Measurements from ENCODE around the gene WDR1. TPM values are rescaled to one million over a fixed set of nuclear protein-coding genes. Genes with fewer than 3 reads are reported as not detected.

The WDR1 gene
- total RNA-seq, 5 donors from 2014 or later (not counting 1 experiment from before 2014, with no cell fraction given), result 268 to 308 (median 304) TPM

DNA sequence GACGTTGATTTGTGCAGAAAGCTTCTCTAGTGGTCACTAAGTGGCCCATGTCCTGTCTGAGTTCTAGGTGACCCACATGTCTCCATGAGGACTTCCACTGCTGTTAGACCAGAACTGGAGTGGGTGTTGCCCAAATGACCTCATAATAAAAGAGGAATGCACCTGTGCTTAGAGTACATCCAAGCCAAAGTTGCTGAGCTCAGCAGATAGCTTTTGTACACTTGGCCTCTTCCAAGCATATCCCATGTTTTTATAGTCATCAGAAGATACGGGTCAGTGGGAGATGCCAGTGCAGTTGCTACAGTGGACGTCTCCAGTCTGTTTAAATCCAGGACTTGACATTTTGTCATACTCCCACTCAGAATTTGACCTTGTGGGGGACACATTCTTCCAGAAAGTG is 37.6 kb upstream of the WDR1 start:
- Histone ChIP-seq H3K36me3 (ENCODE audit: control insufficient read depth in 2 of 2, extremely low read depth in 1 of 2, insufficient read depth in 1 of 2, low read length in 1 of 2) (no peaks in the 10 kb centered on the region), H3K27me3 (replicated peaks in 1 of 2; ENCODE audit: control insufficient read depth in 2 of 2, extremely low read depth in 1 of 2, insufficient read depth in 2 of 2, low read length in 1 of 2) (no peaks in the 10 kb centered on the region), H3K9me3 (no peaks in the 10 kb centered on the region), H3K4me3 (ENCODE audit: control insufficient read depth in 1 of 2, extremely low read depth in 1 of 2, low read length in 1 of 2) (no peak overlapping the region), H3K27ac (ENCODE audit: low read length) (no peak overlapping the region), H3K4me1 (ENCODE audit: control insufficient read depth in 1 of 2, extremely low read depth in 1 of 2, insufficient read depth in 2 of 2, low read length in 2 of 2) (peaks cover 0 to 12% of the 10 kb centered on the region in 2 experiments)
- no peak for DNase-seq
- Mint-ChIP-seq H3K4me1 (peaks cover 6 to 10% (median 7%) of the 10 kb centered on the region in 3 donors), H3K27me3 (peaks cover 0 to 3% of the 10 kb centered on the region in 2 donors), H3K27ac (no peak overlapping the region), H3K4me3 (no peak overlapping the region), H3K36me3 (no peaks in the 10 kb centered on the region), H3K9me3 (no peaks in the 10 kb centered on the region)
- ATAC-seq (replicated peaks in 1 of 4), result no peak
- CTCF ChIA-PET, result interaction anchor here (0.6 to 1.3 kb wide), 2 partner anchors 11 to 318 kb away, joined by 3 to 4 read pairs; no protein-coding TSS in a partner anchor
- WGBS (ENCODE audit: insufficient coverage), result 25% methylated on average over 1 of the region's 3 CpGs
- POLR2A ChIA-PET, result no interaction called here

GRCh38 chr4:10153161-10153560 is 36.6 kb upstream of the WDR1 start:
- H3K36me3 ChIP-seq (ENCODE audit: control insufficient read depth in 2 of 2, extremely low read depth in 1 of 2, insufficient read depth in 1 of 2, low read length in 1 of 2), result no peaks in the 10 kb centered on the region
- POLR2A ChIA-PET, result no interaction called here
- H3K27ac Mint-ChIP-seq, result no peak overlapping the region
- CTCF ChIA-PET, result no interaction called here
- H3K4me1 ChIP-seq (ENCODE audit: control insufficient read depth in 1 of 2, extremely low read depth in 1 of 2, insufficient read depth in 2 of 2, low read length in 2 of 2), result peaks cover 0 to 6% of the 10 kb centered on the region in 2 experiments
- no peak for ATAC-seq (replicated peaks in 1 of 4)
- no peak overlapping the region for H3K4me3 ChIP-seq (ENCODE audit: control insufficient read depth in 1 of 2, extremely low read depth in 1 of 2, low read length in 1 of 2)
- H3K9me3 Mint-ChIP-seq, result no peaks in the 10 kb centered on the region
- no peaks in the 10 kb centered on the region for H3K36me3 Mint-ChIP-seq
- H3K27me3 ChIP-seq (replicated peaks in 1 of 2; ENCODE audit: control insufficient read depth in 2 of 2, extremely low read depth in 1 of 2, insufficient read depth in 2 of 2, low read length in 1 of 2), result no peaks in the 10 kb centered on the region
- no peak overlapping the region for H3K4me3 Mint-ChIP-seq
- no peak overlapping the region for H3K27ac ChIP-seq (ENCODE audit: low read length)
- H3K27me3 Mint-ChIP-seq, result peaks cover 0 to 3% of the 10 kb centered on the region in 2 donors
- whole genome bisulfite sequencing (ENCODE audit: insufficient coverage), result no CpG with 5 or more reads among the region's 1 CpG
- no peak for DNase-seq
- peaks cover 5 to 7% (median 5%) of the 10 kb centered on the region in 3 donors for H3K4me1 Mint-ChIP-seq
- H3K9me3 ChIP-seq, result no peaks in the 10 kb centered on the region

GRCh38 chr4:10151182-10151581 is 34.6 kb upstream of the WDR1 start:
- Mint-ChIP-seq H3K36me3 (no peaks in the 10 kb centered on the region), H3K27me3 (no peaks in the 10 kb centered on the region), H3K4me3 (no peak overlapping the region), H3K4me1 (no peaks in the 10 kb centered on the region), H3K27ac (no peak overlapping the region), H3K9me3 (no peaks in the 10 kb centered on the region)
- no peak for ATAC-seq (replicated peaks in 1 of 4)
- Histone ChIP-seq H3K27me3 (replicated peaks in 1 of 2; ENCODE audit: control insufficient read depth in 2 of 2, extremely low read depth in 1 of 2, insufficient read depth in 2 of 2, low read length in 1 of 2) (no peaks in the 10 kb centered on the region), H3K4me1 (ENCODE audit: control insufficient read depth in 1 of 2, extremely low read depth in 1 of 2, insufficient read depth in 2 of 2, low read length in 2 of 2) (no peaks in the 10 kb centered on the region), H3K9me3 (no peaks in the 10 kb centered on the region), H3K4me3 (ENCODE audit: control insufficient read depth in 1 of 2, extremely low read depth in 1 of 2, low read length in 1 of 2) (no peak overlapping the region), H3K36me3 (ENCODE audit: control insufficient read depth in 2 of 2, extremely low read depth in 1 of 2, insufficient read depth in 1 of 2, low read length in 1 of 2) (no peaks in the 10 kb centered on the region), H3K27ac (ENCODE audit: low read length) (no peak overlapping the region)
- POLR2A ChIA-PET, result no interaction called here
- WGBS (ENCODE audit: insufficient coverage), result 92% methylated on average over 5 of the region's 5 CpGs
- DNase-seq, result no peak
- CTCF ChIA-PET, result no interaction called here

- Histone ChIP-seq H3K27ac (ENCODE audit: low read length) (no peak overlapping the region), H3K4me3 (ENCODE audit: control insufficient read depth in 1 of 2, extremely low read depth in 1 of 2, low read length in 1 of 2) (no peak overlapping the region), H3K4me1 (ENCODE audit: control insufficient read depth in 1 of 2, extremely low read depth in 1 of 2, insufficient read depth in 2 of 2, low read length in 2 of 2) (no peaks in the 10 kb centered on the region), H3K27me3 (replicated peaks in 1 of 2; ENCODE audit: control insufficient read depth in 2 of 2, extremely low read depth in 1 of 2, insufficient read depth in 2 of 2, low read length in 1 of 2) (no peaks in the 10 kb centered on the region), H3K9me3 (no peaks in the 10 kb centered on the region), H3K36me3 (ENCODE audit: control insufficient read depth in 2 of 2, extremely low read depth in 1 of 2, insufficient read depth in 1 of 2, low read length in 1 of 2) (no peaks in the 10 kb centered on the region)
- Mint-ChIP-seq H3K4me1 (no peaks in the 10 kb centered on the region), H3K9me3 (no peaks in the 10 kb centered on the region), H3K36me3 (no peaks in the 10 kb centered on the region), H3K27me3 (no peaks in the 10 kb centered on the region), H3K27ac (no peak overlapping the region), H3K4me3 (no peak overlapping the region)
- WGBS (ENCODE audit: insufficient coverage), result 35% methylated on average over 3 of the region's 4 CpGs
- ChIA-PET CTCF (no interaction called here), POLR2A (interaction anchor here in 1 of 2 donors (0.6 kb wide), 1 partner anchor 140 kb away, joined by 3 read pairs; no protein-coding TSS in a partner anchor)
- no peak for DNase-seq
- no peak for ATAC-seq (replicated peaks in 1 of 4)
Observed at GRCh38 chr4:10144966-10145365, 28.4 kb upstream of the WDR1 start.

DNA sequence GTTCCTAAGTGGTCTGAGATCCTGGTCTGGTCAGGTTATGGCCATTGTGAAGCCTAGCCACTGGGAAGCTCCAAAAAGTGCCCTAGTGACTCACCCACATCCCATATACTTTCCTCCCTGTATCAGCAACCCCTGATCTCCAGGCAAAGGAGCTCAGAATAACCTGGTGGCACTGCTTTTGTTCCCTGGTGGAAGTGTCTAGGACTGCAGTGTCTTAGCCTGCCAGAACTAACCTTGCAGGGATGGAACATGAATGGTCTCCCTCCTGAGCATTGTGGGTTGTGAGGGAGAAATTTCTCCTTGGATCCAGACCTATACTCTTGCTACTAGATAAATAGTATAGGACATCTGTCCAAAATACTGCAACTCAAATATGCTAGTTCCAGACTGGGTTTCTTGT is 27.9 kb upstream of the WDR1 start:
- ChIA-PET POLR2A (interaction anchor here in 1 of 2 donors (0.6 kb wide), 1 partner anchor 140 kb away, joined by 3 read pairs; no protein-coding TSS in a partner anchor), CTCF (interaction anchor here in 1 of 2 donors (0.6 kb wide), 2 partner anchors 337 to 655 kb away, joined by 3 to 5 read pairs; no protein-coding TSS in a partner anchor)
- ATAC-seq (replicated peaks in 1 of 4), result no peak
- Histone ChIP-seq H3K36me3 (ENCODE audit: control insufficient read depth in 2 of 2, extremely low read depth in 1 of 2, insufficient read depth in 1 of 2, low read length in 1 of 2) (no peaks in the 10 kb centered on the region), H3K27me3 (replicated peaks in 1 of 2; ENCODE audit: control insufficient read depth in 2 of 2, extremely low read depth in 1 of 2, insufficient read depth in 2 of 2, low read length in 1 of 2) (peaks cover 0 to 2% of the 10 kb centered on the region in 2 experiments), H3K4me3 (ENCODE audit: control insufficient read depth in 1 of 2, extremely low read depth in 1 of 2, low read length in 1 of 2) (no peak overlapping the region), H3K27ac (ENCODE audit: low read length) (no peak overlapping the region), H3K9me3 (no peaks in the 10 kb centered on the region), H3K4me1 (ENCODE audit: control insufficient read depth in 1 of 2, extremely low read depth in 1 of 2, insufficient read depth in 2 of 2, low read length in 2 of 2) (no peaks in the 10 kb centered on the region)
- no peak overlapping the region for H3K27ac Mint-ChIP-seq
- no peaks in the 10 kb centered on the region for H3K36me3 Mint-ChIP-seq
- no peaks in the 10 kb centered on the region for H3K27me3 Mint-ChIP-seq
- no peak overlapping the region for H3K4me3 Mint-ChIP-seq
- no peaks in the 10 kb centered on the region for H3K9me3 Mint-ChIP-seq
- no peaks in the 10 kb centered on the region for H3K4me1 Mint-ChIP-seq
- no peak for DNase-seq

DNA sequence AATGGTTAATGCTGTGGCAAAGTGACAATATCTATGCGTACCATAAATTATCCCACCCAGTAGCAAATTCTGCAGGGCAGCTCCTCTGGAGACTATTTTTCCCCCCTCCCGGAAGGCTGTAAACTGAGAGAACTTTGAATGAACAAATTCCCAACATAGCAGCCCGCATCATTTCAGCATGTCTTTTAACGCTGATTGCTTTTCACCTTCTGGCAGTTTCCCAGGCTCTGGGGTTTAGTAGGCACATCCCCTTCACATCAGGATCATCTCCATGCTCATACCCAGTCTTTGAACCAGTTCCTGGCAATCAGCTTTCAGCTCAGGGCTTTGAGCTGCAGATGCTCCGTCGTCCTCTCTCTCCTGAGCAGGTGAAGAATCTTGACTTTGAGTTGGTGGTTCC is 26.6 kb upstream of the WDR1 start:
- peaks cover 0 to 3% of the 10 kb centered on the region in 2 experiments for H3K27me3 ChIP-seq (replicated peaks in 1 of 2; ENCODE audit: control insufficient read depth in 2 of 2, extremely low read depth in 1 of 2, insufficient read depth in 2 of 2, low read length in 1 of 2)
- H3K36me3 ChIP-seq (ENCODE audit: control insufficient read depth in 2 of 2, extremely low read depth in 1 of 2, insufficient read depth in 1 of 2, low read length in 1 of 2), result no peaks in the 10 kb centered on the region
- H3K27me3 Mint-ChIP-seq, result peaks cover 0 to 1% of the 10 kb centered on the region in 2 donors
- 96% methylated on average over 3 of the region's 6 CpGs for WGBS (ENCODE audit: insufficient coverage)
- no peak overlapping the region for H3K27ac ChIP-seq (ENCODE audit: low read length)
- no peak overlapping the region for H3K27ac Mint-ChIP-seq
- no peaks in the 10 kb centered on the region for H3K4me1 Mint-ChIP-seq
- H3K9me3 Mint-ChIP-seq, result no peaks in the 10 kb centered on the region
- ATAC-seq (replicated peaks in 1 of 4), result no peak
- no peak for DNase-seq
- H3K36me3 Mint-ChIP-seq, result no peaks in the 10 kb centered on the region
- no peaks in the 10 kb centered on the region for H3K4me1 ChIP-seq (ENCODE audit: control insufficient read depth in 1 of 2, extremely low read depth in 1 of 2, insufficient read depth in 2 of 2, low read length in 2 of 2)
- no peaks in the 10 kb centered on the region for H3K9me3 ChIP-seq
- ChIA-PET POLR2A (no interaction called here), CTCF (no interaction called here)
- H3K4me3 Mint-ChIP-seq, result no peak overlapping the region
- no peak overlapping the region for H3K4me3 ChIP-seq (ENCODE audit: control insufficient read depth in 1 of 2, extremely low read depth in 1 of 2, low read length in 1 of 2)

Data from T-cell (primary cell).